ENCODE results near the gene B4GALNT1. TPM values are rescaled to one million over a fixed set of nuclear protein-coding genes. Genes with fewer than 3 reads are reported as not detected.
"Not testable (repeated sequence)": the region's sequence is repeated elsewhere in the genome, so short reads cannot be mapped to it uniquely, and the experiment has no call there.

The B4GALNT1 gene
- total RNA-seq, 4 donors from 2014 or later = 0.18 to 0.56 (median 0.23) TPM

- TF ChIP-seq POLR2A (IDR thresholded peaks at IDR 0.05) = no peak
- no peak for TF ChIP-seq CTCF (IDR thresholded peaks at IDR 0.05)
- H3K4me3 ChIP-seq = no peak overlapping the region
- no peak overlapping the region for H3K27ac ChIP-seq
- intact Hi-C loops (cut with DNase I) = no loop called here
- H3K36me3 ChIP-seq = no peaks in the 10 kb centered on the region
- H3K4me1 ChIP-seq = no peaks in the 10 kb centered on the region
- 68 to 78% methylated on average over 5 of the region's 5 CpGs for WGBS, 2 donors
- no peak for DNase-seq
- no peaks in the 10 kb centered on the region for H3K9me3 ChIP-seq
- peaks cover 0 to 15% (median 0%) of the 10 kb centered on the region in 4 donors for H3K27me3 ChIP-seq
These were observed 33.9 kb upstream of the B4GALNT1 start for GRCh38 chr12:57666897-57667296.

GRCh38 chr12:57665066-57665820 is 32.2 kb upstream of the B4GALNT1 start:
- H3K9me3 ChIP-seq; H3K27ac ChIP-seq; DNase-seq; intact Hi-C loops (cut with DNase I); H3K4me1 ChIP-seq; H3K4me3 ChIP-seq; H3K36me3 ChIP-seq: not testable (repeated sequence)
- H3K27me3 ChIP-seq = peaks cover 0 to 11% (median 0%) of the 10 kb centered on the region in 4 donors
- WGBS, 2 donors = no CpG with 5 or more reads among the region's 34 CpGs

- intact Hi-C loops (cut with DNase I) = no loop called here
- Histone ChIP-seq H3K27ac (no peak overlapping the region), H3K9me3 (peaks cover 0 to 4% (median 0%) of the 10 kb centered on the region in 3 donors), H3K36me3 (no peaks in the 10 kb centered on the region), H3K4me1 (peaks cover 0 to 8% (median 0%) of the 10 kb centered on the region in 3 donors), H3K4me3 (no peak overlapping the region), H3K27me3 (no peaks in the 10 kb centered on the region)
- DNase-seq = no peak
- TF ChIP-seq CTCF (IDR thresholded peaks at IDR 0.05) = no peak
- no peak for TF ChIP-seq POLR2A (IDR thresholded peaks at IDR 0.05)
- WGBS, 2 donors = 73 to 88% methylated on average over 4 of the region's 4 CpGs
These were observed 28.4 kb upstream of the B4GALNT1 start for GRCh38 chr12:57661376-57661775.

- Histone ChIP-seq H3K27me3 (peaks cover 0 to 9% (median 0%) of the 10 kb centered on the region in 4 donors), H3K27ac (no peak overlapping the region), H3K4me1 (peaks cover 0 to 8% (median 0%) of the 10 kb centered on the region in 3 donors), H3K4me3 (no peak overlapping the region), H3K36me3 (no peaks in the 10 kb centered on the region), H3K9me3 (peaks cover 0 to 4% (median 0%) of the 10 kb centered on the region in 3 donors)
- 57 to 67% methylated on average over 3 of the region's 3 CpGs for WGBS, 2 donors
- TF ChIP-seq POLR2A (IDR thresholded peaks at IDR 0.05) (no peak), CTCF (IDR thresholded peaks at IDR 0.05) (no peak)
- no peak for DNase-seq
- intact Hi-C loops (cut with DNase I) = no loop called here
These were observed 25.9 kb upstream of the B4GALNT1 start for GRCh38 chr12:57658890-57659289.

- intact Hi-C loops (cut with DNase I) = no loop called here
- TF ChIP-seq CTCF (IDR thresholded peaks at IDR 0.05) (no peak), POLR2A (IDR thresholded peaks at IDR 0.05) (no peak)
- 40 to 45% methylated on average over 3 of the region's 3 CpGs for WGBS, 2 donors
- Histone ChIP-seq H3K4me3 (no peak overlapping the region), H3K27me3 (peaks cover 0 to 9% (median 0%) of the 10 kb centered on the region in 4 donors), H3K27ac (no peak overlapping the region), H3K36me3 (no peaks in the 10 kb centered on the region), H3K4me1 (peaks cover 0 to 8% (median 0%) of the 10 kb centered on the region in 3 donors), H3K9me3 (peaks cover 0 to 4% (median 0%) of the 10 kb centered on the region in 3 donors)
- DNase-seq = no peak
These were observed 24.7 kb upstream of the B4GALNT1 start for GRCh38 chr12:57657744-57658143.

- H3K9me3 ChIP-seq; H3K4me3 ChIP-seq; H3K27me3 ChIP-seq; intact Hi-C loops (cut with DNase I); H3K36me3 ChIP-seq; H3K27ac ChIP-seq; DNase-seq; H3K4me1 ChIP-seq: not testable (repeated sequence)
- WGBS, 2 donors = 77 to 80% methylated on average over 4 of the region's 4 CpGs
These were observed 23.4 kb upstream of the B4GALNT1 start for GRCh38 chr12:57656408-57656807.

Measured in esophagus squamous epithelium (tissue), 5 donors.